Peyer's patch (tissue), 4 donors: ENCODE measurements around the gene SMAD3. TPM values are rescaled to one million over a fixed set of nuclear protein-coding genes. Genes with fewer than 3 reads are reported as not detected.

ENCODE experiments used
- DNase-seq, 3 donors: peaks; one replicate each; pipeline ENCODE4 v3.0.0-alpha.2; 2017 to 2019
- H3K27ac ChIP-seq, 4 donors: fragments of 200-600 bp; sonication (generic); one replicate each; pipeline ENCODE4 v1.5.1; 2016 to 2019
- H3K27me3 ChIP-seq, 2 donors: fragments of 200-600 bp; sonication (generic); one replicate each; pipeline ENCODE4 v1.5.1; 2019
- H3K36me3 ChIP-seq, 3 donors: fragments of 200-600 bp; sonication (generic); one replicate each; pipeline ENCODE4 v1.5.1; 2016 to 2019
- H3K4me1 ChIP-seq, 4 donors: fragments of 200-600 bp; sonication (generic); one replicate each; pipeline ENCODE4 v1.5.1; 2016 to 2019
- H3K4me3 ChIP-seq, 4 donors: fragments of 200-600 bp; sonication (generic); 1 replicate in 3 of 4; 2 replicates in 1 of 4; pipeline ENCODE4 v1.5.1; 2016 to 2019; ENCODE audit warnings: mild to moderate bottlenecking in 1 of 4
- H3K9me3 ChIP-seq, 4 donors: fragments of 200-600 bp; sonication (generic); one replicate each; pipeline ENCODE4 v1.5.1; 2016 to 2019; ENCODE audit warnings: mild to moderate bottlenecking in 1 of 4
- CTCF ChIP-seq, 6 experiments: fragments of 450-650 bp in 4 of 6; fragments of 200-600 bp in 2 of 6; sonication (generic) in 1 of 6; IDR thresholded peaks; one replicate each; pipeline ENCODE4 v1.5.1; 2017 to 2019; ENCODE audit warnings: antibody characterized with exemption in 6 of 6, mild to moderate bottlenecking in 3 of 6, moderate library complexity in 1 of 6
- POLR2A ChIP-seq, 2 donors: fragments of 450-650 bp; IDR thresholded peaks; one replicate each; pipeline ENCODE4 v1.5.1; 2017; ENCODE audit warnings: antibody characterized with exemption in 2 of 2, mild to moderate bottlenecking in 2 of 2, moderate library complexity in 2 of 2
- total RNA-seq, 4 donors: library from RNA; depleted of rRNA; stranded (reverse); fragments of >200 nt; gene quantifications; one replicate each; pipeline ENCODE4 v1.1.0, GENCODE V29; 2016

Gene SMAD3
- total RNA-seq, 4 donors from 2014 or later = 43.7 to 80.0 (median 60.2) TPM

DNA sequence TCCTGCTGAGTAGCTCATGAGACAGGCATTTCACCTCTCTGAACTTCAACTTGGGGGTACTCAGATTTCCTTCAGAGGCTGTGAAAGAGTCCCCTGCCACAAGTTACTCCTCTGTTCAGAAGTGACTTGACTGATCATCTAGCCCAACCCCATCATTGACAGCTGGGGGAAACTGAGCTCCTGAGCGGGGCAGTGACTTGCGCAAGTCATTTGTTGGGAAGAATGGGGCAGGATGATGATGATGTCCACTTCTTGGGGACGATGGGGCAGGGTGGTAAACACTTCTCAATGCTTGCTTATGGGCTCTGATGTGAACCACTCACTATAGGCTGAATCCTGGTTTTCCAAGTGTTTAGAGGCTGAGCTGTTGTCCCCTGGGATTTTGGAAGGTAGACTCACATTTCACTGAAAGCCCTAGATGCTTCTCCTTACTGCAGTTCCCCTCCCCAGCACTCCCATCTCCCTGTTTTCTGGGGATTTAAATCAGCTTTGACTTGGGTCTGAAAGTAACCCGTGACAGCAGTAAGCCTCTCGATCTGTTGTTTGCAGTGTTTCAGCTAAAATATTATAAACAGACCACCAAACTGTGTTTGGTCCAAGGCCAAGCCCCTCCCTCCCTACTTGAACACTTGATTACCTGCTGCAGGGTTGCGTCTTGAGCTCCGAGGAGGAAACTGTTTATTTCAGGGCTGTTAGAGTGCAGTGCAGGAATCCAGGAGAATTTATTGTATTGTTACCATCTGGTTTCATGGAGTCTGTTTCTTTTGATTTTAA is 25.1 kb downstream of the SMAD3 start:
- Histone ChIP-seq H3K4me3 (no peak overlapping the region), H3K27ac (peak overlapping the region; percentile 42 to 70 (median 48)), H3K27me3 (no peaks in the 10 kb centered on the region), H3K9me3 (no peaks in the 10 kb centered on the region), H3K36me3 (peaks cover 0 to 11% (median 0%) of the 10 kb centered on the region in 3 donors), H3K4me1 (peaks cover 3 to 77% (median 32%) of the 10 kb centered on the region in 4 donors)
- DNase-seq = no peak
- TF ChIP-seq CTCF (IDR thresholded peaks at IDR 0.05) (no peak), POLR2A (IDR thresholded peaks at IDR 0.05) (no peak)

DNA sequence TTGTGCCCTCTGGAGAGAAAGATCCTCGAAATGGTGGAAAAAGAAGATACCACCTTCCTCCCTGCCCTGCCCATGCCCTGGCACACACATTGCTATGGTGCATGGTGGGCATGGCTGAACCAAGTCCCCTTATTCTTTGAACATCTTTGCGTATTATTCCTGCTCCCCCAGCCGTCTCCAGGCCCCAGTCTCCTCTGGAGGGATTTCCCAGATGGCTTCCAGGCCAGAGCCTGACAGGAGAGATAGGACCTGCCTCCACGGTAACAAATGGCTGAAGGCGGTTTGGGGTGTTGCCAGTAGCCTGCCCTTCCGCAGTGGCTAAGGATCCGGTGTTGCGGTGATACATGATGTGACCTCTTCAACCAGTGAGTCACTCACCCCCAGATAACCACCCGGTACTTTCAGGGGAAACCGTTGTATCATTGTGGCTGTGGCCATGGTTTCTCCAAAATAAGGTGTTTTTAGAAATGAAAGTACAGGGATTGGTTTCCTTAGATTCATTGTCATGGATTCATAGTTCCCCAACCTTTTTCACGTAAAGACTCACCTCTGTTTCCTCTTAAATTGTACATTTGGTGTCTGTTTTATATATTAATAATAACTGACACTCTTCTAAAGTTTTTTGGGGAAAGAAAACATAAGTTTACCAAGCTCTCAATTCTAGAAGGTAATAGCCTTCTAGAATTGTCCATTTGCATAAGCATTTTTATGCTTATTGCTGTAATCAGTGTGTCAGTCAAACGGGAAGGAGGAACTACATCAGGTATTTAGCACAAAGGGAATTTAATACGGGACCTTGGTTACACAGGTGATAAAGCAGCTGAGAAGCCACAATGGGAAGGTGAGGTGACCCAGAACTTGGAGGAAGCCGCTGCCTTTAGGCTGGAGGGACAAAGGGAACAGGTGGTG is 25.9 kb downstream of the SMAD3 start:
- Histone ChIP-seq H3K9me3 (no peaks in the 10 kb centered on the region), H3K4me1 (peaks cover 3 to 70% (median 26%) of the 10 kb centered on the region in 4 donors), H3K27me3 (no peaks in the 10 kb centered on the region), H3K36me3 (peaks cover 0 to 11% (median 0%) of the 10 kb centered on the region in 3 donors), H3K4me3 (no peak overlapping the region), H3K27ac (peak overlapping the region; percentile 42 to 70 (median 48))
- peak in 2 of 3 donors; percentile 72 to 88 for DNase-seq
- TF ChIP-seq CTCF (IDR thresholded peaks at IDR 0.05) (no peak), POLR2A (IDR thresholded peaks at IDR 0.05) (no peak)

DNA sequence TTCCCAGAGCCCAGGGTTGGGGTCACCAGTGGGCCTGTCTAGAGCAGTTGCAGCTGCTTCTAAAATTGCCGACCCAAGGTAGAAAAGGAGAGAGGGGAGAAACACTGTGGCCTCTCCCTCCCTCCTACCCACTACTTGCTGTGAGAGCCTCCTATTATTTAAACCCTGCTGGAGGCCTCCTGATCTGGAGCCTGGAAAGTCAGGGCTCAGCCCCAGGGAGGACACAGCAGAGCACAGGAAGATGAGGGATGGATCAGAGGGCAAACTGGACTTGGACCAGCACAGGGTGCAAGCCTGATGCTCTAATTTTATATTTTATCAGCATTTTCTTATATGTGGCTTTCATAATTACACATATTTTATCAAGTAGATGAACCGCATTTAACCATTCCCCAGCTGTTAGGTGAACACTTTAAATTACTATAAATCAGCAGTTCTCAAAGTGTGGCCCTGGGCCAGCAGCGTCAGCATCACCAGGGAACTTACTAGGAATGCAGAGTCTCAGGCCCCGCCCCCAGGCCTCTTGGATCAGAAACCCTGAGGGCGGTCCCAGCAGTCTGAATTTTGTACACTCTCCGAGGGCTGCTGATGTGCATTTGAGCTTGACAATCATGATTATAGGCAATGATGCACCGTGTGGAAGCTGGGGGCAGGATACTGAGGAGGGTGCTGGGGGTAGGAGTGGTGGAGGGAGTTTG is 26.7 kb downstream of the SMAD3 start:
- no peaks in the 10 kb centered on the region for H3K9me3 ChIP-seq
- no peak overlapping the region for H3K4me3 ChIP-seq
- no peak for DNase-seq
- peaks cover 3 to 62% (median 23%) of the 10 kb centered on the region in 4 donors for H3K4me1 ChIP-seq
- H3K36me3 ChIP-seq = peaks cover 0 to 11% (median 0%) of the 10 kb centered on the region in 3 donors
- TF ChIP-seq CTCF (IDR thresholded peaks at IDR 0.05) (no peak), POLR2A (IDR thresholded peaks at IDR 0.05) (no peak)
- H3K27me3 ChIP-seq = no peaks in the 10 kb centered on the region
- peak overlapping the region in 3 of 4 donors; percentile 28 to 70 (median 42) for H3K27ac ChIP-seq

DNA sequence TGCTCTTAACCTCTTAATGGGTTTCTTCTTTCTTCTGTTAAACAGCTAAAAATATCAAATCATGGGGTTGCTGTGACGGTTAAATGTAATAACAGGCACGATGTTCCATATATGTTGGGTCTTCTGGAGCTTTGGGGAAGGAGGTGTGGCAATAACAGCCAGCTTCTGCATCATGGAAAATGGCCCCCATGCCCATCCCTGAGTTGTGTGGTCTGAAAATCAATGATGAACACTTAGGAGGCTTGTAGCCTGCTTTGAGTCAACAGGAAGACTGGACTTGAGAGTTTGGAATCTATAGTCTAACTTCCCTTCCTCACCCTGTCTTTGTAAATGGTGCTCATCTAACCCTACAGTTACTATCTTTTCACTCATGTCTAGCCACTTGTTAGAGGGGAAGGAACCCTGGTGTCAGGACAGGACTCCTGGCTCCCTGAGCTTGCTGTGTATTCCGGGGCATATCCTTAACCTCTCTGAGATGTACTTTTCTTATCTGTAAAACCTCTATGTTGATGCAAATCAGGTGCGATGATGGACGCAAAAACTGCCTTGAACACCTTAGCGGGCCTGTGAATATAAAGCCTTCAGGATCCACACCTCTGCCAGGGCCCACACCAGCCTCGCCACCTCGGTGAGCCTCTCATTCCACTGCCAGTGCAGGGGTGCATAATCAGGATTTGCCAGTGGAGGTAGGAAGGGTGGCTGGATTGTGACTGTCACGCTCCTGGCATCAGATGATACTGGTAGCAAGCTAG is 27.5 kb downstream of the SMAD3 start:
- Histone ChIP-seq H3K27ac (peak overlapping the region in 1 of 4 donors; percentile 70), H3K4me1 (peaks cover 3 to 60% (median 26%) of the 10 kb centered on the region in 4 donors), H3K4me3 (no peak overlapping the region), H3K9me3 (no peaks in the 10 kb centered on the region), H3K27me3 (no peaks in the 10 kb centered on the region), H3K36me3 (peaks cover 0 to 11% (median 0%) of the 10 kb centered on the region in 3 donors)
- no peak for TF ChIP-seq CTCF (IDR thresholded peaks at IDR 0.05)
- no peak for TF ChIP-seq POLR2A (IDR thresholded peaks at IDR 0.05)
- no peak for DNase-seq
